H1 (cell line): ENCODE results near the gene SLC6A18. TPM values are rescaled to one million over a fixed set of nuclear protein-coding genes. Genes with fewer than 3 reads are reported as not detected.

Experiments
- ASH2L ChIP-seq: fragments of 200-600, 300-600 bp; sonication (generic); IDR thresholded peaks from one replicate; pipeline ENCODE4 v1.7.1; 2017; ENCODE audit warnings: low read length
- ATF3 ChIP-seq: IDR thresholded peaks from 2 replicates; pipeline ENCODE4 v1.6.1; 2011; ENCODE audit warnings: low read depth, mild to moderate bottlenecking, low read length; ENCODE audit not compliant: insufficient read depth
- BACH1 ChIP-seq: IDR thresholded peaks from 2 replicates; pipeline ENCODE4 v1.6.1; 2012; ENCODE audit warnings: low read length, improper control_type of control experiment
- BCL11A ChIP-seq, 2 experiments: IDR thresholded peaks; one replicate each; pipeline ENCODE4 v1.6.1; 2011; ENCODE audit warnings: low read depth in 2 of 2, low read length in 2 of 2, mild to moderate bottlenecking in 2 of 2
- BRCA1 ChIP-seq: IDR thresholded peaks from 2 replicates; pipeline ENCODE4 v1.6.1; 2012; ENCODE audit warnings: low read depth, low read length, improper control_type of control experiment
- CBX5 ChIP-seq: fragments of 300-800, 300-1000 bp; sonication (generic); IDR thresholded peaks from 2 replicates; pipeline ENCODE4 v1.7.1; 2016; ENCODE audit warnings: antibody characterized with exemption, low read length, low read depth
- CEBPB ChIP-seq: IDR thresholded peaks from 2 replicates; pipeline ENCODE4 v1.6.1; 2012; ENCODE audit warnings: low read depth, low read length
- CTCF ChIP-seq, 3 experiments: IDR thresholded peaks; 1 replicate in 2 of 3; 2 replicates in 1 of 3; pipeline versions ENCODE4 v1.5.1 to v1.6.1; 2011; ENCODE audit warnings: low read length in 3 of 3, mild to moderate bottlenecking in 3 of 3, inconsistent platforms in 2 of 3, low read depth in 1 of 3, moderate library complexity in 1 of 3; ENCODE audit not compliant: insufficient read depth in 1 of 3; ENCODE audit errors: control extremely low read depth in 1 of 3
- GABPA ChIP-seq: IDR thresholded peaks from 2 replicates; pipeline ENCODE4 v1.6.1; 2011; ENCODE audit warnings: mild to moderate bottlenecking, low read length, moderate library complexity, borderline replicate concordance; ENCODE audit not compliant: insufficient read depth
- GTF2F1 ChIP-seq: IDR thresholded peaks from 2 replicates; pipeline ENCODE4 v1.6.1; 2012; ENCODE audit warnings: low read depth, low read length, improper control_type of control experiment, borderline replicate concordance
- JUN ChIP-seq: IDR thresholded peaks from 2 replicates; pipeline ENCODE4 v1.6.1; 2011; ENCODE audit warnings: low read depth, mild to moderate bottlenecking, improper control_type of control experiment, low read length
- KDM5A ChIP-seq: fragments of 200-600 bp; IDR thresholded peaks from 2 replicates; pipeline ENCODE4 v1.7.1; 2012; ENCODE audit warnings: mild to moderate bottlenecking, low read length, inconsistent platforms, mixed read lengths
- RNF2 ChIP-seq: fragments of 200-900, 300-1000 bp; sonication (generic); IDR thresholded peaks from 2 replicates; pipeline ENCODE4 v1.7.1; 2016; ENCODE audit warnings: borderline replicate concordance, low read depth, mild to moderate bottlenecking, antibody characterized with exemption, low read length; ENCODE audit not compliant: poor library complexity, severe bottlenecking; ENCODE audit errors: missing control alignments
- SIX5 ChIP-seq: IDR thresholded peaks from 2 replicates; pipeline ENCODE4 v1.6.1; 2011; ENCODE audit warnings: mild to moderate bottlenecking, low read depth, low read length
- SUZ12 ChIP-seq: fragments of 200-600 bp; sonication (generic); IDR thresholded peaks from 2 replicates; pipeline ENCODE4 v1.6.1; 2012; ENCODE audit warnings: mild to moderate bottlenecking, inconsistent platforms, low read length, moderate library complexity, mixed read lengths
- TAF1 ChIP-seq: IDR thresholded peaks from 2 replicates; pipeline ENCODE4 v1.6.1; 2011; ENCODE audit warnings: mild to moderate bottlenecking, low read depth, low read length
- polyA plus RNA-seq, 7 experiments: library from polyadenylated mRNA; depleted of rRNA in 3 of 7; stranded (reverse) in 5 of 7; unstranded in 2 of 7; fragments of >200 nt in 5 of 7; fragments of 200-250 nt in 2 of 7; gene quantifications; 1 replicate in 5 of 7; 2 replicates in 1 of 7; 4 replicates in 1 of 7; pipeline versions ENCODE4 v1.2.1 to v1.2.3, GENCODE V29; 2011 to 2013; ENCODE audit warnings: missing spikeins in 2 of 7, mixed read lengths in 2 of 7
- total RNA-seq: library from RNA; stranded (reverse); fragmentation: NEBNext Ultra II Directional; extraction: Animal tissue kit (Norgen Biotek cat#: 25700); gene quantifications from 2 replicates; pipeline ENCODE4 v1.2.1, GENCODE V29; 2021

Gene SLC6A18
- total and polyA plus RNA-seq, 2 of the 8 experiments (the other 6 are each of a cell fraction or from before 2014, with no cell fraction given), result not detected

GRCh38 chr5:1294835-1295649 lies 69.9 kb downstream of the SLC6A18 start, which contains the start of gene TERT (continued):
- TF ChIP-seq CTCF (IDR thresholded peaks at IDR 0.05; ENCODE audit: control extremely low read depth in 1 of 3, insufficient read depth in 1 of 3, low read depth in 1 of 3, low read length in 3 of 3) (no peak), CBX5 (no peak), BCL11A (IDR thresholded peaks at IDR 0.05; ENCODE audit: low read depth in 2 of 2, low read length in 2 of 2) (no peak), ASH2L (no peak), KDM5A (no peak), RNF2 (no peak), GABPA (no peak), JUN (no peak), GTF2F1 (no peak), TAF1 (0 out of 2 replicates have a peak, but pooled peaks have one; percentile 18), CEBPB (no peak), SUZ12 (no peak), SIX5 (no peak), BRCA1 (no peak), BACH1 (0 out of 2 replicates have a peak, but pooled peaks have one; percentile 15), ATF3 (no peak)
